Activated CD8-positive, alpha-beta T cell treated with anti-CD3 and anti-CD28 coated beads for 36 hours (primary cell): ENCODE data around the gene GALR1. TPM values are rescaled to one million over a fixed set of nuclear protein-coding genes. Genes with fewer than 3 reads are reported as not detected.

Source experiments
- ATAC-seq: fragments of 200-7000 bp; cut with Tn5 transposase; one replicate; pipeline ENCODE4 v1.10.0; 2021; ENCODE audit warnings: mild to moderate bottlenecking, moderate library complexity
- CTCF ChIA-PET: fragments of 350-600 bp; sonication (Branson Sonifier 250); formaldehyde crosslinking; loops from one replicate; lab custom pipeline; 2021; ENCODE audit warnings: antibody characterized with exemption; lab: Charles Lee
- POLR2A ChIA-PET: fragments of 350-600 bp; sonication (Branson Sonifier 250); formaldehyde crosslinking; loops from one replicate; lab custom pipeline; 2021; ENCODE audit warnings: antibody characterized with exemption; lab: Charles Lee
- DNase-seq: peaks from one replicate; pipeline ENCODE4 v3.0.0-alpha.2; 2020
- H3K27ac Mint-ChIP-seq: one replicate; pipeline ENCODE4 v1.8.0; 2021; ENCODE audit warnings: mild to moderate bottlenecking, mixed read lengths
- H3K27me3 Mint-ChIP-seq: one replicate; pipeline ENCODE4 v1.8.0; 2021; ENCODE audit warnings: mixed read lengths
- H3K36me3 Mint-ChIP-seq: one replicate; pipeline ENCODE4 v1.8.0; 2021; ENCODE audit warnings: low read depth, mixed read lengths
- H3K4me1 Mint-ChIP-seq: one replicate; pipeline ENCODE4 v1.8.0; 2021; ENCODE audit warnings: low read depth, mixed read lengths
- H3K4me3 Mint-ChIP-seq: one replicate; pipeline ENCODE4 v1.8.0; 2021; ENCODE audit warnings: mild to moderate bottlenecking, moderate library complexity, mixed read lengths
- H3K9me3 Mint-ChIP-seq: one replicate; pipeline ENCODE4 v1.8.0; 2021; ENCODE audit warnings: mixed read lengths
- CTCF ChIP-seq: fragments of 200-600 bp; IDR thresholded peaks from one replicate; pipeline ENCODE4 v1.8.0; 2022; ENCODE audit warnings: antibody characterized with exemption, mild to moderate bottlenecking
- intact Hi-C: fragments of 100-400 bp; cut with micrococcal nuclease; formaldehyde crosslinking; loops from one replicate; pipeline ENCODE4 v1.10.0; 2022
- total RNA-seq, 2 experiments: library from RNA; stranded (reverse); gene quantifications; one replicate each; pipeline ENCODE4 v1.2.3, GENCODE V29; 2021

The GALR1 gene
- total RNA-seq = not detected

DNA sequence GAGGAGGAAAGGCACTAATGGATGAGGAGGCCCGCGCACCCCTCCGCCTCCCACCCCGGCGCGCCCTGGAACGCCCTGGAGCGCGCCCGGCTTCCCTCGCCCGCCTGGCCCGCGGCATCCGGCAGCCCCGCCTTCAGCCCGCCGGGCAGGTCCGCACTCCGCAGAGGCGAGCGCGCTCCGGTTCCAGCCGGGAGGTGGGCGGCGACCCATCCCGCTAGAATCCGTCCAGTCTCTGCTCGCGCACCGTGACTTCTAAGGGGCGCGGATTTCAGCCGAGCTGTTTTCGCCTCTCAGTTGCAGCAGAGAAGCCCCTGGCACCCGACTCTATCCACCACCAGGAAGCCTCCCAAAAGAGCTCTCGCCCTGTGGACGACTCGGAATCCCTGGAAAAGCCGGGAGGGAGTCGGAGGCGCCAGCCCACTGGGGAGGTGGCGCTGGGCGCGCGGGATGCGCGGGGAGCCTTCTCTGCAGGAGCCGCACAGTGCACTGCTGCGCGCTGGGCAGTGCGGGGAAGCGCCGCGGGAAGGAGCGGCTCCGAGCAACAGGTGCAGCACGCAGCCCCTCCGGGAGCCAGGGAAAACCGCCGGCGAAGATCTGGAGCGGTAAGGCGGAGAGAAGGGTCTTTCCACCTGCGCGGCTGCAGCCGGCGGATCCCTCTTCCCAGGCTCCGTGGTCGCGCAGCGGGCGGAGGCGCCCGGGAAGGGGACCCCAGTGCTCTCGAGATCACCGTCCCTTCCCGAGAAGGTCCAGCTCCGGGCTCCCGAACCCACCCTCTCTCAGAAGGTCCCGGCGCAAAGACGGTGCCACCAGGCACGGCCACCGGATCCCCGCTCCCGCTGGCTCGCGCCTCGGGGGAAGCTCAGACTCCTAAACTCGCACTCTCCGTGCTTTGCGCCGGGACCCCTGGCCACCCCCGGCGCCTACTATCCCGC is at the start of gene GALR1:
Gene GALR1, plus strand, starts transcription at position 280 of the 932 bp plus-strand sequence. CDS start 701 bp downstream, outside the sequence.
- ATAC-seq = peak; percentile 42
- intact Hi-C loops = no loop called here
- Mint-ChIP-seq H3K4me3 (peak within 1 kb of the TSS; percentile 39), H3K27me3 (peaks cover 62% of the 10 kb centered on the region), H3K4me1 (peaks cover 11% of the 10 kb centered on the region), H3K36me3 (peaks cover 1% of the 10 kb centered on the region), H3K9me3 (peaks cover 3% of the 10 kb centered on the region), H3K27ac (no peak within 1 kb of the TSS)
- TF ChIP-seq CTCF = no peak
- ChIA-PET POLR2A (interaction anchor here (0.6 kb wide), 1 partner anchor 529 kb away, joined by 3 read pairs; no protein-coding TSS in a partner anchor), CTCF (interaction anchor here (1.4 to 1.6 kb wide), 2 partner anchors 21 to 249 kb away, joined by 4 read pairs; no protein-coding TSS in a partner anchor)
- peak; percentile 5 for DNase-seq

DNA sequence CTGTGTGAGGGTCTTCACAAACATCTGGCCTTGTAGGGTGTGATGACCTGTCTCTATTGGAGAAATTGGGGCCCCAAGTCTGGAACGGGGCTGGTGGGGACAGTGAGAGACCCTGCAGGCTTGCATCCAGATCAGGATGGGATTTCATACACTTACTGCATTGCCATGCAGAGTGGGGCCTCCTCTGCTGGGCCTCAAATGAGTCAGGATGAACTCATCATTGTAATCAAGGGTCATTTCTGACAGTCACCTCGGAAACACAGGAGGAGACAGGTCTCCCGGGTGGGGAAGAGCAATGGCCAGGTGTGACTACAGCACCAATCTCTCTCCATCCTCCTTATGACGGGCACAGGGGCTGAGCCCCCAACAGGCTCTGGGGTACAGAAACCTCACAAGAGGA is 48.1 kb upstream of the GALR1 start:
- no peak overlapping the region for H3K4me3 Mint-ChIP-seq
- CTCF ChIA-PET = interaction anchor here (1.4 kb wide), 1 partner anchor 10 kb away, joined by 5 read pairs; no protein-coding TSS in a partner anchor
- intact Hi-C loops = no loop called here
- no peak for TF ChIP-seq CTCF
- no peaks in the 10 kb centered on the region for H3K36me3 Mint-ChIP-seq
- no peaks in the 10 kb centered on the region for H3K9me3 Mint-ChIP-seq
- H3K27me3 Mint-ChIP-seq = no peaks in the 10 kb centered on the region
- no peak for ATAC-seq
- no peak for DNase-seq
- POLR2A ChIA-PET = no interaction called here
- no peak overlapping the region for H3K27ac Mint-ChIP-seq
- peaks cover 7% of the 10 kb centered on the region for H3K4me1 Mint-ChIP-seq

DNA sequence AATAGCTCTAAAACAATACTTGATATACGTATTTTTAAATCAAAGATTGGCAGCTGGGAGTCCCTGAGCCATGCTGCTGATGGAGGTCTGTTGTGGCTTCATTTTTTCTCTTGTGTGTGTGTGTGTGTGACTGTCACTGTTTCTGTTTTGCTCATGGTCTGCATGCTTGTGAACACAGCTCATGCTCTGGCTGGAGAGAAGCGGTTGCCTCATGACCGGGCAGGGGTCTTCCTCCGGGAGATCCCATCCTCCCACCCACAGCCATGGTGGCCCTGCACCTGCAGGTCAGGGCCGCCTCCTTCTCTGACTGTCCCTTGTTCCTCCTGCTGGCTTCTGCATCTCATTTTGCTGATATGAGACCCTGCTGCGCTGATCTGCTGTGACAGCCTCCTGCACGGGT is 47.3 kb upstream of the GALR1 start:
- TF ChIP-seq CTCF = no peak
- Mint-ChIP-seq H3K4me1 (peaks cover 9% of the 10 kb centered on the region), H3K4me3 (no peak overlapping the region), H3K9me3 (no peaks in the 10 kb centered on the region), H3K27me3 (no peaks in the 10 kb centered on the region), H3K36me3 (no peaks in the 10 kb centered on the region), H3K27ac (no peak overlapping the region)
- POLR2A ChIA-PET = interaction anchor here (0.6 kb wide), 1 partner anchor 1664 kb away, joined by 3 read pairs; no protein-coding TSS in a partner anchor
- intact Hi-C loops = no loop called here
- DNase-seq (no peak), ATAC-seq (no peak)
- CTCF ChIA-PET = interaction anchor here (0.6 to 1.4 kb wide), 2 partner anchors 9 to 56 kb away, joined by 3 to 5 read pairs; no protein-coding TSS in a partner anchor

DNA sequence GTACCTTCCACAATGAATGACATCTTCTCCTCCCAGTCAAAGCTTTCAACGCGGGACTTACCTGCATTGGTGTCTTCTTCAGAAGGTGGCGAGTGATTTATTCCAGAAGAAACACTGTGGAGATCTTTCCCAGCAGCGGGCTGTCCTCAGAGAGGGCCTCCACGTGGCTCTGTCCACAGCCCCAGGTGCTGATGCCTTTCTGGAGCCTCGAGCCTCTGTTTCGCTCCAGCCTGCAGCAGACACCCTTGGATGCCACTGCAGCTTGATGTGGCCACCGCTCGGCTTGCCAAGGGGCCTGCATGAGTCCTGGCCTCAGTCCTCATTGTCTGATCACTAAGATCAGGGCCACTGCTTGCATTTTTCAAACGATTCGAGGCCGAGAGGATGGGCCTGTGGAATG is 46.6 kb upstream of the GALR1 start:
- CTCF ChIA-PET = no interaction called here
- POLR2A ChIA-PET = no interaction called here
- Mint-ChIP-seq H3K4me3 (no peak overlapping the region), H3K27me3 (no peaks in the 10 kb centered on the region), H3K4me1 (peaks cover 14% of the 10 kb centered on the region), H3K9me3 (no peaks in the 10 kb centered on the region), H3K36me3 (no peaks in the 10 kb centered on the region), H3K27ac (no peak overlapping the region)
- DNase-seq = no peak
- intact Hi-C loops = no loop called here
- no peak for TF ChIP-seq CTCF
- ATAC-seq = no peak

DNA sequence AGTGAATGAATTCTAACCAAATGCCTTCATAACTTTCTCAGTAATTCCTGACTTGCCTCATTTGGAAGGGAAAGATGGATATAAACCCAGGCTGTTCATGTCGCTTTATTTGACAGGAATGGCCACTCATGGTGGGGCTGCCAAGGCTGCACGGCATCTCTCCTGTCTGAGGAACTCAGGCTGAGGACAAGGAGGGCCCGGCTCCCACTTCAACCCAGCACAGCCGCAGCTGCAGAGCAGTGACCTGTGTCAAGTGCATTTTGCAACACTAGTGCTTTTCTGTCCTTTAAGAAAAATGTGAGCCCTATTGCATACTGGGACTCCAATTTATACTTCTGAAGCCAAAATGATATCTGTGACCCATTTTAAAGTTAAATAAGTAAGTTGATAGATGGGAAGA is 45.8 kb upstream of the GALR1 start:
- CTCF ChIA-PET = no interaction called here
- no peak for DNase-seq

More for the DNA sequence above, 45.8 kb upstream of the GALR1 start:
- no peak for ATAC-seq
- H3K9me3 Mint-ChIP-seq = no peaks in the 10 kb centered on the region
- no peak for TF ChIP-seq CTCF
- no peak overlapping the region for H3K4me3 Mint-ChIP-seq
- H3K4me1 Mint-ChIP-seq = peaks cover 20% of the 10 kb centered on the region
- no peaks in the 10 kb centered on the region for H3K36me3 Mint-ChIP-seq
- no peak overlapping the region for H3K27ac Mint-ChIP-seq
- intact Hi-C loops = no loop called here
- no peaks in the 10 kb centered on the region for H3K27me3 Mint-ChIP-seq
- POLR2A ChIA-PET = interaction anchor here (0.6 kb wide), 1 partner anchor 270 kb away, joined by 5 read pairs; no protein-coding TSS in a partner anchor
